ENCODE measurements around the gene SPATA46. TPM values are rescaled to one million over a fixed set of nuclear protein-coding genes. Genes with fewer than 3 reads are reported as not detected.
A peak's percentile ranks its signal among the peaks of the same experiment; 100 is the strongest.

The SPATA46 gene
- total and polyA plus RNA-seq, 7 experiments from 2014 or later: not detected

DNA sequence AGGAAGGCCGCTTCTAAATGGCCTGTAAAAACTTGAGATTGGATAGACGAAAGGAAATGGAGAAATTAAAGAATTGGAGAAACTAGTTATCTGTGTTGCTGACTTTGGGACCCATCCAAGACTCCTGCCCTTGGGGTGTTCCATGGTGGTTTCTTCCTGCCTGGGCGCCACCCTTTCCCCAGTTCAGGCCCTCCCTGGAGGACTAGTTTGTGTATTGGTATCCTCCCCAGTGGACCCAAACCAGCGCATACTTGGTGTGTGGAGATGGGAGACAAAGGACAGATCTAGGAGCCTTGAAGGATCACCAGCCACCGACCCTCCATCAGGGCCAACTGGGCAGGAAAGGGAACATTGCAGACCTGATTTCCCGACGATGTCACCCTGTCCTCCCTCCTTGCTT is 7.1 kb downstream of the SPATA46 start:
- Histone ChIP-seq H3K27me3 (ENCODE audit: control insufficient read depth in 2 of 2, insufficient read depth in 2 of 2, low read length in 2 of 2) (no peaks in the 10 kb centered on the region), H3K4me3 (ENCODE audit: low read length) (no peak overlapping the region), H3K4me1 (ENCODE audit: control insufficient read depth in 2 of 2, insufficient read depth in 2 of 2, low read length in 2 of 2) (no peaks in the 10 kb centered on the region), H3K9me3 (ENCODE audit: control insufficient read depth in 2 of 3, low read length in 3 of 3) (no peaks in the 10 kb centered on the region), H3K27ac (ENCODE audit: low read depth, low read length) (no peak overlapping the region), H3K36me3 (ENCODE audit: control insufficient read depth in 2 of 3, insufficient read depth in 3 of 3, low read length in 3 of 3) (no peaks in the 10 kb centered on the region)
- H3K36me3 Mint-ChIP-seq: no peaks in the 10 kb centered on the region
- intact Hi-C loops (cut with micrococcal nuclease): no loop called here
- ATAC-seq: no peak
- CTCF ChIA-PET: no interaction called here
- POLR2A ChIA-PET: no interaction called here
- peaks cover 0 to 4% (median 0%) of the 10 kb centered on the region in 5 donors for H3K27me3 Mint-ChIP-seq
- no peaks in the 10 kb centered on the region for H3K4me1 Mint-ChIP-seq
- DNase-seq: no peak
- H3K4me3 Mint-ChIP-seq: no peak overlapping the region
- no peaks in the 10 kb centered on the region for H3K9me3 Mint-ChIP-seq
- no peak overlapping the region for H3K27ac Mint-ChIP-seq

DNA sequence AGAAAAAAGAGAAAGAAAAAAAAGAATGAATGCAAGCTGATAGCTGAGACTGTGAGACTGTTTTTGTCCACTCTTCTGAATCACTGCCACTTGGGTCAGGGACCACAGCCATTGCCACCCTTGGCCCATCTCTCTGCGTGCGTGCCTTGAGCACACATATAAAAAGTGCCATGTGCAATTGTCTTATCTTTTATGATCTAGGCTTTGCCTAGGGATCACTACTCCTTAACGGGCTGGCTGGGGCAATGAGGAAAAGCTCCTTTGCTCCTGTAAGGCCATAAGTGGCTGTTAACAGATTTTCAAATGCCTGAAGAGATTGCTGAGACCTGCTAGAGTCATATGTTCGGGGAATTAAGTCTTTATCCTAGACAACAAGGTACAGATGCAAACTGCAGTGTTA is 8.2 kb downstream of the SPATA46 start:
- Mint-ChIP-seq H3K4me1 (no peaks in the 10 kb centered on the region), H3K36me3 (no peaks in the 10 kb centered on the region), H3K27ac (no peak overlapping the region), H3K27me3 (peaks cover 0 to 4% (median 3%) of the 10 kb centered on the region in 5 donors), H3K4me3 (no peak overlapping the region), H3K9me3 (no peaks in the 10 kb centered on the region)
- H3K27ac ChIP-seq (ENCODE audit: low read depth, low read length): no peak overlapping the region
- ChIA-PET CTCF (no interaction called here), POLR2A (no interaction called here)
- no peaks in the 10 kb centered on the region for H3K9me3 ChIP-seq (ENCODE audit: control insufficient read depth in 2 of 3, low read length in 3 of 3)
- H3K4me3 ChIP-seq (ENCODE audit: low read length): no peak overlapping the region
- H3K27me3 ChIP-seq (ENCODE audit: control insufficient read depth in 2 of 2, insufficient read depth in 2 of 2, low read length in 2 of 2): no peaks in the 10 kb centered on the region
- H3K4me1 ChIP-seq (ENCODE audit: control insufficient read depth in 2 of 2, insufficient read depth in 2 of 2, low read length in 2 of 2): no peaks in the 10 kb centered on the region
- ATAC-seq (no peak), DNase-seq (no peak)
- intact Hi-C loops (cut with micrococcal nuclease): no loop called here
- H3K36me3 ChIP-seq (ENCODE audit: control insufficient read depth in 2 of 3, insufficient read depth in 3 of 3, low read length in 3 of 3): no peaks in the 10 kb centered on the region

DNA sequence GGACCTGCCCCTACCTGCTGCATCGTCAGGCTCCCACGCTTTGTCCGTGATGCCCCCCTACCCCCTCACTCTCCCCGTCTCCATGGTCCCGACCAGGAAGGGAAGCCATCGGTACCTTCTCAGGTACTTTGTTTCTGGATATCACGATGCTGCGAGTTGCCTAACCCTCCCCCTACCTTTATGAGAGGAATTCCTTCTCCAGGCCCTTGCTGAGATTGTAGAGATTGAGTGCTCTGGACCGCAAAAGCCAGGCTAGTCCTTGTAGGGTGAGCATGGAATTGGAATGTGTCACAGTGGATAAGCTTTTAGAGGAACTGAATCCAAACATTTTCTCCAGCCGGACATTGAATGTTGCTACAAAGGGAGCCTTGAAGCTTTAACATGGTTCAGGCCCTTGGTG is 8.9 kb downstream of the SPATA46 start:
- Mint-ChIP-seq H3K27ac (no peak overlapping the region), H3K4me3 (no peak overlapping the region), H3K36me3 (no peaks in the 10 kb centered on the region), H3K4me1 (no peaks in the 10 kb centered on the region), H3K9me3 (no peaks in the 10 kb centered on the region), H3K27me3 (peaks cover 0 to 10% (median 3%) of the 10 kb centered on the region in 5 donors)
- no peak overlapping the region for H3K4me3 ChIP-seq (ENCODE audit: low read length)
- no peak for ATAC-seq
- no peaks in the 10 kb centered on the region for H3K9me3 ChIP-seq (ENCODE audit: control insufficient read depth in 2 of 3, low read length in 3 of 3)
- H3K36me3 ChIP-seq (ENCODE audit: control insufficient read depth in 2 of 3, insufficient read depth in 3 of 3, low read length in 3 of 3): no peaks in the 10 kb centered on the region
- DNase-seq: no peak
- no peaks in the 10 kb centered on the region for H3K4me1 ChIP-seq (ENCODE audit: control insufficient read depth in 2 of 2, insufficient read depth in 2 of 2, low read length in 2 of 2)
- CTCF ChIA-PET: no interaction called here
- H3K27ac ChIP-seq (ENCODE audit: low read depth, low read length): no peak overlapping the region
- no peaks in the 10 kb centered on the region for H3K27me3 ChIP-seq (ENCODE audit: control insufficient read depth in 2 of 2, insufficient read depth in 2 of 2, low read length in 2 of 2)
- POLR2A ChIA-PET: no interaction called here
- intact Hi-C loops (cut with micrococcal nuclease): no loop called here

DNA sequence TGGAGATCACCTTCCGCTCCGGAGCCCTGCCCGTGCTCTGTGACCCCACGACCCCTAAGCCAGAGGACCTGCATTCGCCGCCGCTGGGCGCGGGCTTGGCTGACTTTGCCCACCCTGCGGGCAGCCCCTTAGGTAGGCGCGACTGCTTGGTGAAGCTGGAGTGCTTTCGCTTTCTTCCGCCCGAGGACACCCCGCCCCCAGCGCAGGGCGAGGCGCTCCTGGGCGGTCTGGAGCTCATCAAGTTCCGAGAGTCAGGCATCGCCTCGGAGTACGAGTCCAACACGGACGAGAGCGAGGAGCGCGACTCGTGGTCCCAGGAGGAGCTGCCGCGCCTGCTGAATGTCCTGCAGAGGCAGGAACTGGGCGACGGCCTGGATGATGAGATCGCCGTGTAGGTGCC is 9.6 kb downstream of the SPATA46 start:
- H3K4me3 ChIP-seq (ENCODE audit: low read length): no peak overlapping the region
- Mint-ChIP-seq H3K27me3 (peaks cover 0 to 11% (median 3%) of the 10 kb centered on the region in 5 donors), H3K4me1 (no peaks in the 10 kb centered on the region), H3K9me3 (no peaks in the 10 kb centered on the region), H3K4me3 (peak overlapping the region in 3 of 10 donors; percentile 25 to 56 (median 54)), H3K36me3 (no peaks in the 10 kb centered on the region), H3K27ac (no peak overlapping the region)
- no peak for DNase-seq
- H3K27me3 ChIP-seq (ENCODE audit: control insufficient read depth in 2 of 2, insufficient read depth in 2 of 2, low read length in 2 of 2): no peaks in the 10 kb centered on the region
- no peak overlapping the region for H3K27ac ChIP-seq (ENCODE audit: low read depth, low read length)
- H3K36me3 ChIP-seq (ENCODE audit: control insufficient read depth in 2 of 3, insufficient read depth in 3 of 3, low read length in 3 of 3): no peaks in the 10 kb centered on the region
- H3K9me3 ChIP-seq (ENCODE audit: control insufficient read depth in 2 of 3, low read length in 3 of 3): no peaks in the 10 kb centered on the region
- CTCF ChIA-PET: no interaction called here
- POLR2A ChIA-PET: no interaction called here
- no peak for ATAC-seq
- H3K4me1 ChIP-seq (ENCODE audit: control insufficient read depth in 2 of 2, insufficient read depth in 2 of 2, low read length in 2 of 2): no peaks in the 10 kb centered on the region
- intact Hi-C loops (cut with micrococcal nuclease): no loop called here

- no peaks in the 10 kb centered on the region for H3K9me3 ChIP-seq (ENCODE audit: control insufficient read depth in 2 of 3, low read length in 3 of 3)
- H3K27ac Mint-ChIP-seq: no peak overlapping the region
- H3K27ac ChIP-seq (ENCODE audit: low read depth, low read length): no peak overlapping the region
- H3K27me3 Mint-ChIP-seq: peaks cover 0 to 11% (median 6%) of the 10 kb centered on the region in 5 donors
- no peaks in the 10 kb centered on the region for H3K4me1 ChIP-seq (ENCODE audit: control insufficient read depth in 2 of 2, insufficient read depth in 2 of 2, low read length in 2 of 2)
- H3K36me3 ChIP-seq (ENCODE audit: control insufficient read depth in 2 of 3, insufficient read depth in 3 of 3, low read length in 3 of 3): no peaks in the 10 kb centered on the region
- H3K9me3 Mint-ChIP-seq: no peaks in the 10 kb centered on the region
- intact Hi-C loops (cut with micrococcal nuclease): no loop called here
- DNase-seq (no peak), ATAC-seq (no peak)
- no peaks in the 10 kb centered on the region for H3K4me1 Mint-ChIP-seq
- H3K4me3 Mint-ChIP-seq: peak overlapping the region in 3 of 10 donors; percentile 25 to 56 (median 54)
- ChIA-PET CTCF (no interaction called here), POLR2A (no interaction called here)
- no peaks in the 10 kb centered on the region for H3K36me3 Mint-ChIP-seq
- H3K27me3 ChIP-seq (ENCODE audit: control insufficient read depth in 2 of 2, insufficient read depth in 2 of 2, low read length in 2 of 2): no peaks in the 10 kb centered on the region
- no peak overlapping the region for H3K4me3 ChIP-seq (ENCODE audit: low read length)
Observed at GRCh38 chr1:162366671-162367070, 10.0 kb downstream of the SPATA46 start.

GRCh38 chr1:162366149-162366548 is 10.5 kb downstream of the SPATA46 start:
- ChIA-PET POLR2A (no interaction called here), CTCF (no interaction called here)
- no peaks in the 10 kb centered on the region for H3K36me3 ChIP-seq (ENCODE audit: control insufficient read depth in 2 of 3, insufficient read depth in 3 of 3, low read length in 3 of 3)
- no peaks in the 10 kb centered on the region for H3K4me1 ChIP-seq (ENCODE audit: control insufficient read depth in 2 of 2, insufficient read depth in 2 of 2, low read length in 2 of 2)
- H3K27me3 Mint-ChIP-seq: peaks cover 0 to 11% (median 6%) of the 10 kb centered on the region in 5 donors
- ATAC-seq (no peak), DNase-seq (no peak)
- H3K27ac ChIP-seq (ENCODE audit: low read depth, low read length): no peak overlapping the region
- H3K27ac Mint-ChIP-seq: no peak overlapping the region
- H3K4me3 Mint-ChIP-seq: no peak overlapping the region
- H3K4me3 ChIP-seq (ENCODE audit: low read length): no peak overlapping the region
- no peaks in the 10 kb centered on the region for H3K4me1 Mint-ChIP-seq
- H3K9me3 ChIP-seq (ENCODE audit: control insufficient read depth in 2 of 3, low read length in 3 of 3): no peaks in the 10 kb centered on the region
- H3K27me3 ChIP-seq (ENCODE audit: control insufficient read depth in 2 of 2, insufficient read depth in 2 of 2, low read length in 2 of 2): no peaks in the 10 kb centered on the region
- no peaks in the 10 kb centered on the region for H3K36me3 Mint-ChIP-seq
- H3K9me3 Mint-ChIP-seq: no peaks in the 10 kb centered on the region
- intact Hi-C loops (cut with micrococcal nuclease): no loop called here

- Histone ChIP-seq H3K27me3 (ENCODE audit: control insufficient read depth in 2 of 2, insufficient read depth in 2 of 2, low read length in 2 of 2) (no peaks in the 10 kb centered on the region), H3K9me3 (ENCODE audit: control insufficient read depth in 2 of 3, low read length in 3 of 3) (no peaks in the 10 kb centered on the region), H3K4me1 (ENCODE audit: control insufficient read depth in 2 of 2, insufficient read depth in 2 of 2, low read length in 2 of 2) (no peaks in the 10 kb centered on the region), H3K4me3 (ENCODE audit: low read length) (no peak overlapping the region), H3K27ac (ENCODE audit: low read depth, low read length) (no peak overlapping the region), H3K36me3 (ENCODE audit: control insufficient read depth in 2 of 3, insufficient read depth in 3 of 3, low read length in 3 of 3) (no peaks in the 10 kb centered on the region)
- Mint-ChIP-seq H3K27me3 (peaks cover 0 to 11% (median 6%) of the 10 kb centered on the region in 5 donors), H3K27ac (no peak overlapping the region), H3K4me3 (no peak overlapping the region), H3K9me3 (no peaks in the 10 kb centered on the region), H3K4me1 (no peaks in the 10 kb centered on the region), H3K36me3 (no peaks in the 10 kb centered on the region)
- POLR2A ChIA-PET: no interaction called here
- intact Hi-C loops (cut with micrococcal nuclease): no loop called here
- no peak for ATAC-seq
- DNase-seq: no peak
- CTCF ChIA-PET: no interaction called here
Observed at GRCh38 chr1:162365284-162366020, 11.2 kb downstream of the SPATA46 start.
